ENCODE data around the gene LIMS2. TPM values are rescaled to one million over a fixed set of nuclear protein-coding genes. Genes with fewer than 3 reads are reported as not detected.
A peak's percentile ranks its signal among the peaks of the same experiment; 100 is the strongest.

LIMS2 gene
- total RNA-seq, 1 donor = 14.8 TPM

DNA sequence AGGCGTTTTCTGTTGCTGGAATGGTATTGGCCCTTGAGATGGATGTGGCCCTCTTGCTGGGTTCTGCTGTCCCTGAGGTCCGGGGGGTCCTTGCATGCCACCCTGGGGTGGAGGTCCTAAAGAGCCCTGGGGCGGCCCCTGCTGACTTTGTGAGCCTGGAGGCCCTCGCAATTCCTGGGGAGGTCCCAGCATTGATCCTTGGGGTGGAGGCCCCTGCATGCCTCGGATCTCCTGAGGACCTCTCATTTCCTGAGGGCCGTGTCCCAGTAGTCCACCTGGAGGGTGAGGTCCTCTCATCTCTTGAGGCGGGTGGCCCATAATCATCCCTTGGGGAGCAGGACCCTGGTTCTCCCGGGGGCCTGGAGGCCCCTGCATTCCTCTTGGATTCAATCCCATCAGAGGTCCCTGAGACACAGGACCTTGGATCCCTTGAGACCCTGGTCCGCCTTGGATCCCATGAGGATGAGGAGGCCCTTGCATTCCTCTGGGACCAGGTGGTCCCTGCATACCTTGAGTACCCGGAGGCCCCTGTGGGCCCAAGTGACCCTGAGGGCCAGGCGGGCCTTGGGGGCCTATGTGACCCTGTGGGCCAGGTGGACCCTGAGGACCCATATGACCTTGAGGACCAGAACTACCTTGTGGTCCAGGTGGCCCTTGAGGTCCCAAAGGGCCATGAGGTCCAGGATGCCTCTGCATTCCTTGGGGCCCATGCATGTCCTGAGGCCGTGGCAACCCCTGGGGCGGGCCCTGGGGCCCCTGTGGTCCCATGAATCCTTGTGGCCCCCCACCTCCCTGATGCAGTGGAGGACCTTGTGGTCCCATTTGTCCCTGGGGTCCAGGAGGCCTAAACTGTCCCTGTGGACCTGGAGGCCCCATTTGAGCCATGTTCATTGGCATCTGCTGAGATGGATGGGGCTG lies 44.2 kb upstream of the LIMS2 start:
- TF ChIP-seq, protein P1, sequence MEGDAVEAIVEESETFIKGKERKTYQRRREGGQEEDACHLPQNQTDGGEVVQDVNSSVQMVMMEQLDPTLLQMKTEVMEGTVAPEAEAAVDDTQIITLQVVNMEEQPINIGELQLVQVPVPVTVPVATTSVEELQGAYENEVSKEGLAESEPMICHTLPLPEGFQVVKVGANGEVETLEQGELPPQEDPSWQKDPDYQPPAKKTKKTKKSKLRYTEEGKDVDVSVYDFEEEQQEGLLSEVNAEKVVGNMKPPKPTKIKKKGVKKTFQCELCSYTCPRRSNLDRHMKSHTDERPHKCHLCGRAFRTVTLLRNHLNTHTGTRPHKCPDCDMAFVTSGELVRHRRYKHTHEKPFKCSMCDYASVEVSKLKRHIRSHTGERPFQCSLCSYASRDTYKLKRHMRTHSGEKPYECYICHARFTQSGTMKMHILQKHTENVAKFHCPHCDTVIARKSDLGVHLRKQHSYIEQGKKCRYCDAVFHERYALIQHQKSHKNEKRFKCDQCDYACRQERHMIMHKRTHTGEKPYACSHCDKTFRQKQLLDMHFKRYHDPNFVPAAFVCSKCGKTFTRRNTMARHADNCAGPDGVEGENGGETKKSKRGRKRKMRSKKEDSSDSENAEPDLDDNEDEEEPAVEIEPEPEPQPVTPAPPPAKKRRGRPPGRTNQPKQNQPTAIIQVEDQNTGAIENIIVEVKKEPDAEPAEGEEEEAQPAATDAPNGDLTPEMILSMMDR (IDR thresholded peaks at IDR 0.05; ENCODE audit: extremely low read depth, low read depth, low read length) = no peak
- Histone ChIP-seq H3K36me3 (ENCODE audit: insufficient read depth, low read length) (peaks cover 57% of the 10 kb centered on the region), H3K79me2 (ENCODE audit: insufficient read depth, low read length) (no peaks in the 10 kb centered on the region), H3K4me2 (ENCODE audit: insufficient read depth, low read length) (no peak overlapping the region), H3K4me1 (ENCODE audit: insufficient read depth, low read length) (peaks cover 9% of the 10 kb centered on the region), H3K27me3 (ENCODE audit: insufficient read depth, low read length) (no peaks in the 10 kb centered on the region), H3K9me3 (ENCODE audit: low read depth, low read length) (no peaks in the 10 kb centered on the region), H2AFZ (ENCODE audit: low read length) (no peak overlapping the region), H4K20me1 (ENCODE audit: insufficient read depth, low read length) (no peaks in the 10 kb centered on the region), H3K4me3 (ENCODE audit: insufficient read depth, low read length) (no peak overlapping the region), H3K27ac (ENCODE audit: low read depth, low read length) (no peak overlapping the region)
- DNase-seq (ENCODE audit: insufficient read length, low spot score, missing footprints) = peak; percentile 45

DNA sequence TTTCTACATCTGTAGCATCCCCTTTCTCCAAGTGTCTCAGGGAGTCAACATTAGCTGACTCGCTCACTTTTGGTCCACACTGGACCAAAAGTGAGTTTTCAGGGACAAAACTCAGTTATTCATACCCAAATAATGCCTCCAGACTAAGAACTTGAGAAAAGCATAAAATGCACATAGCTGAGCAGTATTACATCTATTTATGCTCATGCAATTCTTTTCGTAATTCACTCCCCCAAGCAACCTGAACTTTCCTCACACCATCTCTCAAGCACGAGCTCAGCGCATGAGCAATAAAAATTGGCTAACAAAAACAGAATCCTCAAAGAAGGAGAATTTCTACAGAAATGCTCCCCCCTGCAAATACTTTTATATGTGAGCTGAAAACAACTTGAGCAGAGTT lies 42.9 kb upstream of the LIMS2 start:
- Histone ChIP-seq H4K20me1 (ENCODE audit: insufficient read depth, low read length) (no peaks in the 10 kb centered on the region), H3K9me3 (ENCODE audit: low read depth, low read length) (no peaks in the 10 kb centered on the region), H3K4me3 (ENCODE audit: insufficient read depth, low read length) (no peak overlapping the region), H3K27me3 (ENCODE audit: insufficient read depth, low read length) (no peaks in the 10 kb centered on the region), H3K79me2 (ENCODE audit: insufficient read depth, low read length) (no peaks in the 10 kb centered on the region), H2AFZ (ENCODE audit: low read length) (no peak overlapping the region), H3K4me1 (ENCODE audit: insufficient read depth, low read length) (peaks cover 9% of the 10 kb centered on the region), H3K36me3 (ENCODE audit: insufficient read depth, low read length) (peaks cover 57% of the 10 kb centered on the region), H3K27ac (ENCODE audit: low read depth, low read length) (no peak overlapping the region), H3K4me2 (ENCODE audit: insufficient read depth, low read length) (no peak overlapping the region)
- TF ChIP-seq, protein P1 (IDR thresholded peaks at IDR 0.05; ENCODE audit: extremely low read depth, low read depth, low read length) = no peak
- DNase-seq (ENCODE audit: insufficient read length, low spot score, missing footprints) = no peak

DNA sequence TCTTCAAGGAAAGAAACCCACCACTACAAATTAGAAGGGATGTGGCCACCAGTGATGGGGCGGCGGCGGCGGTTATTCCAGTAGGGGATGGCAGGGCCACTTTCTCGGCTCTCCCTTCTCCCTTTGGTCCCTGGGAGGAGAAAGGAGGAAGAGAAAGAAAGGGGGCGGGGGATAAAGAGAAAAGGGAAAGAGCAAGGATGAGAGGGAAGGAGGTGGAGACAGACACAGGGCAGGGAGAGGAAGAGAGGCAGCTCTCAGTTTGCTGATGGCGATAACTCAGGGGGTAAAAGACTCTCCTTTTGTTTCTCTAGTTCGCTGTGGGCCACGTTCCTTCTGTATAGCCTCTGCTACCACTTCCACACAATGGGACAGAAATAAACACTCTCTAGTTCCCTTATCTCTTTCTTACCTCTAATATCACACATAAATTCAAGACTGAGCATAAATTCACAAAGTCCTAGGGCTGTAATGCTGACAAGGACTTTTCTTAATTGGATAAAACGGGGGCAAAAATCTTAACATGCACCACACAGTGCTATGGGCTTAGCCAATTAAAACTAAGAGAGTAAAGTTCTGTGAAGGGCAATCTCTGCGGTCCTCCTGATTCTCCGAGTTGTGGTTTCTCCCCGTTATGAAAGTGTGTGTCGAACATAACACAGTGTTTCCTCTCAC lies 40.6 kb upstream of the LIMS2 start:
- Histone ChIP-seq H3K79me2 (ENCODE audit: insufficient read depth, low read length) (no peaks in the 10 kb centered on the region), H3K4me3 (ENCODE audit: insufficient read depth, low read length) (no peak overlapping the region), H3K36me3 (ENCODE audit: insufficient read depth, low read length) (peaks cover 41% of the 10 kb centered on the region), H3K9me3 (ENCODE audit: low read depth, low read length) (no peaks in the 10 kb centered on the region), H2AFZ (ENCODE audit: low read length) (no peak overlapping the region), H3K27ac (ENCODE audit: low read depth, low read length) (no peak overlapping the region), H3K4me2 (ENCODE audit: insufficient read depth, low read length) (no peak overlapping the region), H3K4me1 (ENCODE audit: insufficient read depth, low read length) (no peaks in the 10 kb centered on the region), H4K20me1 (ENCODE audit: insufficient read depth, low read length) (no peaks in the 10 kb centered on the region), H3K27me3 (ENCODE audit: insufficient read depth, low read length) (no peaks in the 10 kb centered on the region)
- TF ChIP-seq, protein P1 (IDR thresholded peaks at IDR 0.05; ENCODE audit: extremely low read depth, low read depth, low read length) = no peak
- no peak for DNase-seq (ENCODE audit: insufficient read length, low spot score, missing footprints)

DNA sequence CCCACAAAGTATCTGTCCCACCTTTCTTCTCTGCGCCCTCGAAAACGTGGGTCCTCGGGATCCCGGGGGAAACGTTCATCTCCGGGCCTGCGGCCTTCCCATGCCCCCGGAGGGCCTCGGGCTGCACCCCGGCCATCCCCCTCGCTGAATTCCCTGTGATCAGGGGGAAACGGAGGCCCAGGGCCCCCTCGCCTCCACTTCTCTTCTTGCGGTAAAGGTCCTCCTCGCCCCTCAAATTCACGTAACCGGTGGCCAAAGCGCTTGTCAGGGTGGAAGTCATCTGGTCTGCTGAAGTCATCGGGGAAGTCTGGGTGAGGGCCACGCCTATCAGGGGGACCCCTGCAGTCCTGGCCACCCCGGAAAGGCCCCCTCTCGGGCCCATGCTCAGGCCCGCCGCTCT lies 38.2 kb upstream of the LIMS2 start:
- no peak overlapping the region for H3K4me3 ChIP-seq (ENCODE audit: insufficient read depth, low read length)
- peaks cover 22% of the 10 kb centered on the region for H3K36me3 ChIP-seq (ENCODE audit: insufficient read depth, low read length)
- no peaks in the 10 kb centered on the region for H4K20me1 ChIP-seq (ENCODE audit: insufficient read depth, low read length)
- TF ChIP-seq, protein P1 (IDR thresholded peaks at IDR 0.05; ENCODE audit: extremely low read depth, low read depth, low read length) = no peak
- no peaks in the 10 kb centered on the region for H3K4me1 ChIP-seq (ENCODE audit: insufficient read depth, low read length)
- H3K27me3 ChIP-seq (ENCODE audit: insufficient read depth, low read length) = no peaks in the 10 kb centered on the region
- H2AFZ ChIP-seq (ENCODE audit: low read length) = no peak overlapping the region
- no peak for DNase-seq (ENCODE audit: insufficient read length, low spot score, missing footprints)
- no peaks in the 10 kb centered on the region for H3K9me3 ChIP-seq (ENCODE audit: low read depth, low read length)
- no peak overlapping the region for H3K27ac ChIP-seq (ENCODE audit: low read depth, low read length)
- H3K79me2 ChIP-seq (ENCODE audit: insufficient read depth, low read length) = no peaks in the 10 kb centered on the region
- no peak overlapping the region for H3K4me2 ChIP-seq (ENCODE audit: insufficient read depth, low read length)
